GM18507 (cell line): ENCODE data around the gene TTC28.

Experiments used
- DNase-seq: peaks from one replicate; pipeline ENCODE4 v3.0.0; 2011; ENCODE audit warnings: low read depth; ENCODE audit not compliant: insufficient read length; ENCODE audit errors: extremely low spot score
- FAIRE-seq: peaks from 2 replicates; lab custom pipeline; 2011; peaks lifted over from hg19 to GRCh38; lab: Jason Lieb, UNC

The TTC28 gene

GRCh38 chr22:28260619-28261018, 419.0 kb downstream of the TTC28 start:
- FAIRE-seq, result no peak

GRCh38 chr22:28259774-28260312, 419.8 kb downstream of the TTC28 start:
- DNase-seq (no peak), FAIRE-seq (no peak)

More at GRCh38 chr22:28260619-28261018, 419.0 kb downstream of the TTC28 start:
- DNase-seq, result no peak

GRCh38 chr22:28254396-28254795, 425.2 kb downstream of the TTC28 start:
- no peak for FAIRE-seq
- no peak for DNase-seq

- FAIRE-seq, result no peak
- no peak for DNase-seq
Measured at GRCh38 chr22:28252539-28252938, 427.1 kb downstream of the TTC28 start.

- FAIRE-seq (no peak), DNase-seq (no peak)
Measured at GRCh38 chr22:28250036-28250695, 429.5 kb downstream of the TTC28 start.

- DNase-seq (no peak), FAIRE-seq (no peak)
Measured at GRCh38 chr22:28249402-28249801, 430.2 kb downstream of the TTC28 start.

GRCh38 chr22:28247667-28248363, 431.8 kb downstream of the TTC28 start:
- DNase-seq, result no peak
- FAIRE-seq, result no peak

- no peak for FAIRE-seq
- DNase-seq, result no peak
Measured at GRCh38 chr22:28247136-28247535, 432.5 kb downstream of the TTC28 start.

- DNase-seq (no peak), FAIRE-seq (no peak)
Measured at GRCh38 chr22:28246397-28246796, 433.2 kb downstream of the TTC28 start.

GRCh38 chr22:28245579-28246224, 433.9 kb downstream of the TTC28 start:
- FAIRE-seq, result no peak
- DNase-seq, result no peak

GRCh38 chr22:28244757-28245156, 434.9 kb downstream of the TTC28 start:
- DNase-seq, result no peak
- FAIRE-seq, result no peak

GRCh38 chr22:28243539-28243938, 436.1 kb downstream of the TTC28 start:
- FAIRE-seq, result no peak
- DNase-seq, result no peak

- DNase-seq (no peak), FAIRE-seq (no peak)
Measured at GRCh38 chr22:28241656-28242290, 437.9 kb downstream of the TTC28 start.

GRCh38 chr22:28239941-28240340, 439.7 kb downstream of the TTC28 start:
- DNase-seq, result no peak

GRCh38 chr22:28237783-28238182, 441.9 kb downstream of the TTC28 start:
- FAIRE-seq (no peak), DNase-seq (no peak)

More at GRCh38 chr22:28239941-28240340, 439.7 kb downstream of the TTC28 start:
- no peak for FAIRE-seq

- FAIRE-seq, result no peak
- DNase-seq, result no peak
Measured at GRCh38 chr22:28237112-28237511, 442.5 kb downstream of the TTC28 start.

GRCh38 chr22:28232204-28232603, 447.4 kb downstream of the TTC28 start:
- FAIRE-seq, result no peak
- no peak for DNase-seq

GRCh38 chr22:28231441-28231840, 448.2 kb downstream of the TTC28 start:
- FAIRE-seq, result no peak
- no peak for DNase-seq

- no peak for DNase-seq
- FAIRE-seq, result no peak
Measured at GRCh38 chr22:28230671-28231070, 449.0 kb downstream of the TTC28 start.
